Measurements from ENCODE around the gene WDR35. TPM values are rescaled to one million over a fixed set of nuclear protein-coding genes. Genes with fewer than 3 reads are reported as not detected.
"Not testable (repeated sequence)": the region's sequence is repeated elsewhere in the genome, so short reads cannot be mapped to it uniquely, and the experiment has no call there.

Gene WDR35
- polyA plus RNA-seq, 1 donor from 2014 or later = 1.3 TPM

DNA sequence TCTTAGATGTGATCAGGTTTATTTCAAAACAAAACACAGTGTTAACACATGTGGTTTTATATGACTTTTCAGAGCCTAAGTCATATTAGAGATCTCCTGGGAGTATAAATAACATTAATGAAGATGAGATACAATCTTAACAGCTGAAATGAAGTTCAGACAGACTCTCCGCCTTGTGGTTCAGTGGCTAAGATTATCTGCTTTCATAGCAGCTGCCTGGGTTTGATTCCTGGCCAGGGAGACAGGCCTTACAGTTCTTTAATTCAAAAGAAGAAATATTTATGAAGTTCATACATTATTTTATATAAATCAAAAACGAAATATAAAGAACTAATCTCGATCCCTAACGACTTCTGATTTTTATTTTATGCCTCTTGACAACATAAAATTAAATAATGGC lies 52.9 kb downstream of the WDR35 start:
- Mint-ChIP-seq H3K27me3 (no peaks in the 10 kb centered on the region), H3K36me3 (peaks cover 16% of the 10 kb centered on the region), H3K9me3 (no peaks in the 10 kb centered on the region), H3K27ac (no peak overlapping the region), H3K4me3 (no peak overlapping the region), H3K4me1 (no peaks in the 10 kb centered on the region)

DNA sequence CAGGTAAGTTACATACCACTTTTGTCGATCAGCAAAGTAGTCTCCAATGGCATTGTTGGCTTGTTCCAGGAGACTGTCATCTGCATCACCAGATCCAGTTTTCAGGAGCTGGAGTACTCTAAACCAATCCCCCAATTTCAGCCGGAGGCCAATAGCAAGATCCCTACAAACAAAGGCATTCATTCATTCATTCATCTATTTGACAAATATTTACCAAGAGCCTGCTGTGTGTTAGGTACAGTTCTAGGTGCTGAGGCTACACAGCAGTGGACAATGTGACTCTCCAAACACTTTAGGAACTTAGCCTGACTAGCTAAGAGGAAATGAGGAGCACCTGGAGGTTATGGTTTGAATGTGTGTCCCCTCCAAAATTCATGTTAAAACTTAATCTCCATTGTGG lies 53.7 kb downstream of the WDR35 start:
- H3K27me3 Mint-ChIP-seq = no peaks in the 10 kb centered on the region
- H3K4me3 Mint-ChIP-seq = no peak overlapping the region
- no peaks in the 10 kb centered on the region for H3K9me3 Mint-ChIP-seq
- no peaks in the 10 kb centered on the region for H3K4me1 Mint-ChIP-seq
- H3K27ac Mint-ChIP-seq = no peak overlapping the region
- peaks cover 19% of the 10 kb centered on the region for H3K36me3 Mint-ChIP-seq

DNA sequence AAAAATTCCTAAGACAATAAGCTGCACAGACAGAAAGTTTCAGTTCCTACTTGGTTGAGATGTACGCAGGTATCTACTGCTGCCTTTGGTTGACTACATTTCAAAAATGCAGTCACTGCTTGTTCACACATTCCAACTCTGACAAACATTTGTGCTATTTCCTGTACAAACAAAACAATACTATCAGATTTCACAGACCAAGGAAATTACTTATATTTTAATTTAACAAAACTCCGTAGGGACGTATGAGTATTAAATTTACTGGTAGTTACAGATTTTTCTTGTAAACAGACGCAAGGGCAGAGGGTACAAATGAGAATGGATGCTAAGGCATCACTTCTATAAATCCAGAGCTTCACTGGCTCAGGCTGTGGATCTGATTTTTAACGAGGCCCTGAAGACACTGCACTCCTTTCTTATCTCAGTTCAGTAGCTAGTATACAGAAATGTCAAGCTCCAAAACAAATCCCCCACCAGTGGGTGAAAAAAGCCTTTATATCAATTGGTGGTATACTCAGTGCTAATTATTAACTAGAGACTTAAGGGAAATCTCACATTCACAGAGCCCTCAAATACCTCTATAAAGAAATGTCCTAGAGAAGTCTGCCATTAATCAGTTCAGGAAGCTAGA lies 56.4 kb downstream of the WDR35 start:
- no peak overlapping the region for H3K27ac Mint-ChIP-seq
- H3K27me3 Mint-ChIP-seq = no peaks in the 10 kb centered on the region
- H3K9me3 Mint-ChIP-seq = peaks cover 3 to 9% (median 5%) of the 10 kb centered on the region in 3 donors
- no peak overlapping the region for H3K4me3 Mint-ChIP-seq
- H3K36me3 Mint-ChIP-seq = peaks cover 33% of the 10 kb centered on the region
- H3K4me1 Mint-ChIP-seq = no peaks in the 10 kb centered on the region

DNA sequence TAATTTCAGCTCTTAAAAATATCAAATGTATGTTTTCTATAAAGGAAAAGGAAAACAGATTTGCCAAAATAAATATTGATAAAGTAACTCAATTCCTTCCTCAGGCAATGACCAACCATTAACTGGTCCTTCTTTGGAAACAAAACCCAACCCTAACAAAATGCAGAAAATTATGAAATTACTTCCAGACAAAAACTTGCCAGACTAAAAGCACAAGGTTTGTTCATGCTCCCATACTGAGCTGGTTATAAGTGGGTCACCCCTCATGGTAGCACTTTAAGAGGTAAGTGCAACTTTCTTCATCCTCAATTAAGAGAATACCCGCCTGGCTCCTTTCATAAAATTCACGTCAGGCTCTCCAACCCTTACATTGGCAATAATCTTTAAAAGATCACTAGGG lies 57.0 kb downstream of the WDR35 start:
- H3K4me1 Mint-ChIP-seq = no peaks in the 10 kb centered on the region
- peaks cover 3 to 10% (median 5%) of the 10 kb centered on the region in 3 donors for H3K9me3 Mint-ChIP-seq
- no peak overlapping the region for H3K4me3 Mint-ChIP-seq
- no peak overlapping the region for H3K27ac Mint-ChIP-seq
- peaks cover 34% of the 10 kb centered on the region for H3K36me3 Mint-ChIP-seq
- no peaks in the 10 kb centered on the region for H3K27me3 Mint-ChIP-seq

DNA sequence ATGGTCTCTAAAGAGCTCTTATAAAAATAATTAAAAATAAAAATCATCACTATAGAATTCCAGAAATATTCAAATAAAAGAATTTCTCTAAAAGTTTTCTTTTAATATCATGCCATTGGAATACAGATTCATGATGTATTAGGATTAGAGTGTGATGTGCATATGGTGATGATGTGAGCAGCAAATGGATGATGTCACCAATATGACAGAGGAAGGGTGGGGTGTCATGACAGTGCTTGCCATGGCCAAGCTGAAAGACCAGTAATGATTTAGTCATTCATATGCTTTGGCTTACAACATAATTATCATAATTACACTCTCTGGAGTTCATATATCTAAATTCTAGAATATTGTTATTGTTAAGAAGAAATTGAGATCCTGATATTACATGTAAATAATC lies 60.7 kb downstream of the WDR35 start:
- H3K27ac Mint-ChIP-seq = no peak overlapping the region
- peaks cover 6 to 23% (median 21%) of the 10 kb centered on the region in 3 donors for H3K9me3 Mint-ChIP-seq
- H3K36me3 Mint-ChIP-seq = peaks cover 31% of the 10 kb centered on the region
- H3K4me3 Mint-ChIP-seq = no peak overlapping the region
- H3K4me1 Mint-ChIP-seq = no peaks in the 10 kb centered on the region
- H3K27me3 Mint-ChIP-seq = no peaks in the 10 kb centered on the region

DNA sequence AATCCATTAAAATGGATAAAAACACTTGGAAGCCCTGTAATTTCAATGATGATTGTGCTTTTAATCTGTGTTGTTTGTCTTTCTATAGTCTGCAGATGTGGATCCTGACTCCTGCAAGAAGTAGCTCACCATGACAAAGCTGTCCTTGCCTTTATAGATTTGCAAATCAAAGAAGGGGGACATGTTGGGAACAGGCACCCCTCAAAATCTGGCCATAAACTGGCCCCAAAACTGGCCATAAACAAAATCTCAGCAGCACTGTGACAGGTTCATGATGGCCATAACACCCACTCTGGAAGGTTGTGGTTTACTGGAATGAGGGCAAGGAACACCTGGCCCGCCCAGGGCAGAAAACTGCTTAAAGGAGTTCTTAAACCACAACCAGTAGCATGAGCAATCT lies 62.1 kb downstream of the WDR35 start:
- not testable (repeated sequence) for H3K27me3 Mint-ChIP-seq, H3K27ac Mint-ChIP-seq, H3K4me1 Mint-ChIP-seq, H3K4me3 Mint-ChIP-seq
- peaks cover 31% of the 10 kb centered on the region for H3K36me3 Mint-ChIP-seq
- H3K9me3 Mint-ChIP-seq = peaks cover 6 to 23% (median 21%) of the 10 kb centered on the region in 3 donors

DNA sequence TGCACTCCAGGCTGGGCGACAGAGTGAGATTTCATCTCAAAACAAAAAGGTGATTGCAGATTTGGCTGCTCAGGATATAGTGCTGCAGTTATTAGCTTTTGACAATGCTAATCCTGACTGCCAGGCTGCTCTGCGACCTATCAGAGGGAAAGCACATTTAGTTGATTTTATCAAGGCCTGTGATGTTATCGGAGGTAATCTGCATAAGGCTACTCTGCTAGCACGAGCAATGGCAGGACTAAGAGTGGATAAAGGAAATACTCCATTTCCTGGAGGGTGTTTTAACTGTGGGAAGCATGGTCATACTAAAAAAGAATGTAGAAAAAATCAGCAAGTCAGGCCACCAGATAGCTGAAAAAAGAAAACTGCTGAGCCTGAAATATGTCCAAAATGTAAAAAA lies 65.4 kb downstream of the WDR35 start:
- peaks cover 27% of the 10 kb centered on the region for H3K36me3 Mint-ChIP-seq
- H3K27me3 Mint-ChIP-seq, H3K4me1 Mint-ChIP-seq, H3K27ac Mint-ChIP-seq, H3K4me3 Mint-ChIP-seq: not testable (repeated sequence)
- H3K9me3 Mint-ChIP-seq = peaks cover 3 to 22% (median 16%) of the 10 kb centered on the region in 3 donors

DNA sequence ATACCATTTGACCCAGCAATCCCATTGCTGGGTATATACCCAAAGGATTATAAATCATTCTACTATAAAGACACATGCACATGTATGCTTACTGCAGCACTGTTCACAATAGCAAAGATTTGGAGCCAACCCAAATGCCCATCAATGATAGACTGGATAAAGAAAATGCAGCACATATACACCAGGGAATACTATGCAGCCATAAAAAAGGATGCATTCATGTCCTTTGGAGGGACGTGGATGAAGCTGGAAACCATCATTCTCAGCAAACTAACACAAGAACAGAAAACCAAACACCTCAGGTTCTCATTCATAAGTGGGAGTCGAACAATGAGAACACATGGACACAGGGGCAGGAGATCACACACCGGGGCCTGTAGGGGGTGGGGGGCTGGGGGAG lies 67.7 kb downstream of the WDR35 start:
- not testable (repeated sequence) for H3K4me1 Mint-ChIP-seq, H3K4me3 Mint-ChIP-seq, H3K27me3 Mint-ChIP-seq
- Mint-ChIP-seq H3K9me3 (peaks cover 0 to 13% (median 11%) of the 10 kb centered on the region in 3 donors), H3K36me3 (peaks cover 21% of the 10 kb centered on the region), H3K27ac (peak overlapping the region in 1 of 3 donors; percentile 48)

DNA sequence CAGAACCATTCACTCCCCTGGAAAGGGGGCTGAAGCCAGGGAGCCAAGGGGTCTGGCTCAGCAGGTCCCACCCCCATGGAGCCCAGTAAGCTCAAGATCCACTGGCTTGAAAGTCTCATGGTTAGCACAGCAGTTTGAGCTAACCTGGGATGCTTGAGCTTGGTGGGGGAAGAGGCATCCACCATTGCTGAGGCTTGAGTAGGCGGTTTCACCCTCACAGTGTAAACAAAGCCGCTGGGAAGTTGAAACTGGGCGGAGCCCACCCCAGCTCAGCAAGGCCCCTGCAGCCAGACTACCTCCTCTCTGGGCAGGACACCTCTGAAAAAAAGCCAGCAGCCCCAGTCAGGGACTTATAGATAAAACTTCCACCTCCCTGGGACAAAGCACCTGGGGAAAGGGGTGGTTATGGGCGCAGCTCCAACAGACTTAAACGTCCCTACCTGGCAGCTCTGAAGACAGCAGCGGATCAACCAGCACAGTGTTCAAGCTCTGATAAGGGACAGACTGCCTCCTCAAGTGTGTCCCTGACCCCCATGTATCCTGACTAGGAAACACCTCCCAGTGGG lies 73.4 kb downstream of the WDR35 start:
- H3K4me1 Mint-ChIP-seq = peaks cover 0 to 4% (median 3%) of the 10 kb centered on the region in 3 donors
- no peak overlapping the region for H3K27ac Mint-ChIP-seq
- H3K36me3 Mint-ChIP-seq = peaks cover 20% of the 10 kb centered on the region
- H3K27me3 Mint-ChIP-seq = no peaks in the 10 kb centered on the region
- H3K9me3 Mint-ChIP-seq = no peaks in the 10 kb centered on the region
- no peak overlapping the region for H3K4me3 Mint-ChIP-seq

DNA sequence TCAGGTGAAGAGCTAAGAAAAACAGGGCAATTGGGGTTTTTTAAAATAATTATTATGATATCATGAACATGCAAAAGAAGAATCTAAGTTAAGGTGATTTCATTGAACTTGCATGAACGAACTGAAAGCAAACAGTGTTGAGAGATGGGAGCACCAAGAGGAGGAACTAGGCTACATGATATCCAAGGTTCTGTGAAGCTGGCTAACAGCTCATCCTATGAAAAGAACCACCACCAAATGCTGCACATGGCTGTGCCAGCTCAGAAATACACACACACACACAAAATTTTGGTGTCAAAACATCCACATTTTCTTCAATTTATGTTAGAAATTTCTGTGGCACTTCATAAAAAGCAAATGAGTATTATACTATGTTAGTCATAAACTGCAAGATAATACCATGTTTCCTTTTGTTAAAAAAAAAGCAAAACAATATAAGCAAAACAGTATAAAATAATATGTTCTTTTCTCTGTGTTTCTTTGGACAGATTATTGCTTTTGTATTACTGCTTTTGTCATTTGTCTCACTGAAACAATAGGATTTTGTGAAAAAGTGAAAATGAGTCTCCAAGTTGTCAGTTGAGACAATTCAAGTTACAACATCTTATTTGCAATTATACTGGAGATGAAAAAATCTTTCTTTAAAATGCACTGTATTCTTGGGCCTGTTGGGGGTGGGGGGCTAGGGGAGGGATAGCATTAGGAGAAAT lies 75.5 kb downstream of the WDR35 start:
- Mint-ChIP-seq H3K36me3 (peaks cover 12% of the 10 kb centered on the region), H3K4me3 (no peak overlapping the region), H3K27ac (no peak overlapping the region), H3K27me3 (no peaks in the 10 kb centered on the region), H3K4me1 (peaks cover 0 to 3% (median 1%) of the 10 kb centered on the region in 3 donors), H3K9me3 (no peaks in the 10 kb centered on the region)

DNA sequence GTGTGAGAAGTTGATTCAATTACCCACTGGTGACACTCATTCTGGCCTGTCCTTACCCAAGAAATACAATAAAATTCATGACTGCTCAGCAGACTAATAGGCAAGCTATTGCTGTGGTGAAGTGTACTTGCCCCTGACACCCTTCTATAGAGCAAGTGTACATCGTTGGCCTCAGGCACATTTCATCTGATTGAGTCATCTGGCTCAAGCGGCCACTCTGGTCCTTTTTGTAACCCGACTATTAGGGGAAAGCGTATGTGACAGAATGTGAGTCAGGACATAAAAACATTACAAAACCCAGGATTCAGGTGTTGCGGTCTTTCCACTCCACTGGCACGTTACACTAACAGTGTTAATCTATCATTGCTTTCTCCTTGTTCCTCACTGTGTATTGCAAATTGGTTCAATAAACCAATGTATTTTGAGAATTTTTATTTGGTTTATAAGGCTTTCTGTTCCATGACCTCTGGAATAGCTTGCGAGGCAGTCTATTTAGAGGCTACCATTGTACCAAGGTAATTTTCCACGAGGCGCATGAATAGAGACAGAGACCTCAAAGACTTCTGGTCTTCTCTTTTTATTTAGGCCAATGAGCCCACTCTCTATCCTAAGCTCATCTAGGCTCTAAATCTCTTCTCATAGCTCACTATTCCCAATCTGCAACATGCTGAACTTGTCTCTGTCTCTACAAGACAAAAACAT lies 77.9 kb downstream of the WDR35 start:
- Mint-ChIP-seq H3K9me3 (no peaks in the 10 kb centered on the region), H3K4me3 (no peak overlapping the region), H3K27ac (no peak overlapping the region), H3K4me1 (no peaks in the 10 kb centered on the region), H3K36me3 (peaks cover 5% of the 10 kb centered on the region), H3K27me3 (no peaks in the 10 kb centered on the region)

DNA sequence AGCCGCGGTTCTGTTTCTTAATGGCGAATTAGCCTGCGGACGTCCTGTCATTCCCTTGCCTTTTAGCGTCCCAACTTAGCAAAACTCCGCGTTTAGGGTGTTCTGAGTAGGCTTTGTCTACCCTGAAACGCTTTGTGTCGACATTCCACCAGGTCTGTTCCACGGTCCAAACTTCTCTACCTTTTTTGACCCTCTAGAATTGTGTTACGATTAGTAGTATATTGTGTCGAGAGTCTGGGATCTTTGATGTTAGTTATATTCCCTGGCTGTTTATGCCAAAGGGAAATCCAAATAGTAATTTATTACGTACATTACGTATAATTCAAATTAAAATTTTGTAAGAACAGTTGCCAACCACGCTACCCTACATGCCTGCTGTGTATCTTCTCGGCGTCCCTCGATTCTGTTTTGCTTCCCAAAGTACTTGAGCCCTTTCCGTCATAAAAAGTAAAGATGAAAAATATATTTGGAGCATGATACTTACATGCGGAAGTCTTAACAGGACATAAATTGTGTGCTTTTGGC lies 87.6 kb downstream of the WDR35 start:
- Mint-ChIP-seq H3K27me3 (no peaks in the 10 kb centered on the region), H3K9me3 (peaks cover 3 to 4% (median 4%) of the 10 kb centered on the region in 3 donors), H3K36me3 (peaks cover 2% of the 10 kb centered on the region), H3K4me3 (peak overlapping the region; percentile 98 to 100 (median 99)), H3K27ac (peak overlapping the region; percentile 99 to 100 (median 100)), H3K4me1 (peaks cover 22 to 26% (median 22%) of the 10 kb centered on the region in 3 donors)

DNA sequence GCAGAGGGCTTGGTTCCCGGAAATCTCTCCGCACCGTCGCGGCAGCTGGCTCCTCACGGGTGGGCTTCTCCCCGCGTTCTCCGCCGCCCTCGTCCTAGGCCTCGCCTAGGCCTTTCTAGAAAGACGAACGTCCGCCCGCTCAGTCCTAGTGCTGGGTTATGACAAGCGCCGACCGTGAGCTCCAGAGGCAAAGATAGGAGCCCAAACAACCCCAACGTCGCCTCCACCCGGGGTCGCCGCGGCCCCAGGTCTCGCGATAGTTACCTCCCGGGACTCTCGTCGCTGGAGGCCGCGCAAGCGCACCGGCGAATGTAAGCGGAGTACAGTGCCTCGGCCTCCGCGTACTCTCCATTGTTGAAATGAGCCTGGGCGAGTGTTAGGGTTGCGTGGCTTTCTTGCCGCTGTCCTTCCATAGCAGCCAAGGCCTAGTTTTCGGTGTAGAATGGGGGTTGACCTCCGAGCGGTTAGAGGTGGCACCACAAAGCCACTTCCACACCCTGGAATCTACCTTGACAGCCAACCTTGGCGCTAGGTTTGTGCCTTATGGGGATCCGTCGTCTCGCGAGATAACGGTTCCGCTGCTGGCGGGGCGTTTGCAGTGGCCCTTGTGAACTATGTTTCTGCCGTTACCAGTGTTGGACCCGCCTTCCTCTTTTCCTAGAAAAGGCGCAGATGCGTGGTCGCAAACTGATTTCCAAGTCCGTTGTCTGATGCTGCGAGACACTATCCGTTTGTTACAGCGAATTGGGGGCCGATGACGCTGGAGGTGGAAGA lies 88.3 kb downstream of the WDR35 start, which contains the start of gene TTC32:
Gene TTC32 (minus strand): TSS at position 542 of the 774 bp plus-strand sequence. CDS start 129 bp downstream, at position 413.
- H3K9me3 Mint-ChIP-seq = peaks cover 3 to 4% (median 4%) of the 10 kb centered on the region in 3 donors
- H3K4me1 Mint-ChIP-seq = peaks cover 22 to 27% (median 22%) of the 10 kb centered on the region in 3 donors
- H3K36me3 Mint-ChIP-seq = peaks cover 3% of the 10 kb centered on the region
- peak within 1 kb of the TSS; percentile 99 to 100 (median 100) for H3K27ac Mint-ChIP-seq
- peak within 1 kb of the TSS; percentile 98 to 100 (median 99) for H3K4me3 Mint-ChIP-seq
- no peaks in the 10 kb centered on the region for H3K27me3 Mint-ChIP-seq

DNA sequence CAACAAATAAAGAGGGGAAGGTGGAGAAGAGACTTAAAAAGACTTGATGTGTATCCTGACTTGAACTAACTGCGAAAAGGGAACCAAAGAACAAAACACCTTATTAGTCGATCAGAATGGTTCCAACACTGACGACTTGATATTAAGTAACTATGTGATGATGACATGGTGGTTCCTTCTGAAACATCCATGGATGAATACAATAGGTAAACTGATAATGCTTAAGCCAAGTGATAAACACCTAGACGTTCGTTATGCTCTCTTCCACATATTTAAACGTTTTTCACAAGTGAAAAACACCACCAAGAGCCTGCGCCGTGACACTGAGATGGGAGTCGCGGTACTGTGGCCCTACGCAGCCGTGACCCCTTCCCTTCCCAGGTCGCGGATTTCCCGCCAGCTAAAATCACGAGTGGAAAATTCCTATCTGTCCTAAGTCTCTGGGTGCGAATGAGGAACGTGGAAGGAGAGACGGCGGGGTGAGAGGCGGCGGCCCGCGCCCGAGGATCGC lies 88.9 kb downstream of the WDR35 start:
- peaks cover 22 to 29% (median 22%) of the 10 kb centered on the region in 3 donors for H3K4me1 Mint-ChIP-seq
- peak overlapping the region; percentile 98 to 100 (median 99) for H3K4me3 Mint-ChIP-seq
- H3K9me3 Mint-ChIP-seq = peaks cover 3 to 4% (median 4%) of the 10 kb centered on the region in 3 donors
- no peaks in the 10 kb centered on the region for H3K27me3 Mint-ChIP-seq
- peak overlapping the region; percentile 99 to 100 (median 100) for H3K27ac Mint-ChIP-seq
- H3K36me3 Mint-ChIP-seq = peaks cover 3% of the 10 kb centered on the region
